NB4 (cell line): ENCODE measurements around the gene TWF1.

Experiments used
- DNase-seq: peaks from one replicate; pipeline ENCODE4 v3.0.0; 2010; ENCODE audit warnings: low read depth
- H3K4me3 ChIP-seq: one replicate; pipeline ENCODE4 v1.5.1; 2011; ENCODE audit warnings: mild to moderate bottlenecking, low read depth, low read length, moderate library complexity
- MAX ChIP-seq: IDR thresholded peaks from 2 replicates; pipeline ENCODE4 v1.6.1; 2011; ENCODE audit warnings: low read depth, low read length
- MYC ChIP-seq: IDR thresholded peaks from 2 replicates; pipeline ENCODE4 v1.6.1; 2011; ENCODE audit warnings: low read depth, low read length
- POLR2A ChIP-seq: IDR thresholded peaks from 2 replicates; pipeline ENCODE4 v1.6.1; 2011; ENCODE audit warnings: mild to moderate bottlenecking; ENCODE audit not compliant: insufficient read length; ENCODE audit errors: extremely low read depth
- TF ChIP-seq, protein P1 (sequence below): IDR thresholded peaks from one replicate; pipeline ENCODE4 v1.5.1; 2012; ENCODE audit warnings: low read depth, low read length

TWF1 gene

GRCh38 chr12:43827093-43827492 lies 21.0 kb upstream of the TWF1 start:
- no peak overlapping the region for H3K4me3 ChIP-seq
- DNase-seq, result no peak
- TF ChIP-seq MAX (no peak), MYC (no peak), POLR2A (no peak)
- TF ChIP-seq, protein P1, sequence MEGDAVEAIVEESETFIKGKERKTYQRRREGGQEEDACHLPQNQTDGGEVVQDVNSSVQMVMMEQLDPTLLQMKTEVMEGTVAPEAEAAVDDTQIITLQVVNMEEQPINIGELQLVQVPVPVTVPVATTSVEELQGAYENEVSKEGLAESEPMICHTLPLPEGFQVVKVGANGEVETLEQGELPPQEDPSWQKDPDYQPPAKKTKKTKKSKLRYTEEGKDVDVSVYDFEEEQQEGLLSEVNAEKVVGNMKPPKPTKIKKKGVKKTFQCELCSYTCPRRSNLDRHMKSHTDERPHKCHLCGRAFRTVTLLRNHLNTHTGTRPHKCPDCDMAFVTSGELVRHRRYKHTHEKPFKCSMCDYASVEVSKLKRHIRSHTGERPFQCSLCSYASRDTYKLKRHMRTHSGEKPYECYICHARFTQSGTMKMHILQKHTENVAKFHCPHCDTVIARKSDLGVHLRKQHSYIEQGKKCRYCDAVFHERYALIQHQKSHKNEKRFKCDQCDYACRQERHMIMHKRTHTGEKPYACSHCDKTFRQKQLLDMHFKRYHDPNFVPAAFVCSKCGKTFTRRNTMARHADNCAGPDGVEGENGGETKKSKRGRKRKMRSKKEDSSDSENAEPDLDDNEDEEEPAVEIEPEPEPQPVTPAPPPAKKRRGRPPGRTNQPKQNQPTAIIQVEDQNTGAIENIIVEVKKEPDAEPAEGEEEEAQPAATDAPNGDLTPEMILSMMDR, result no peak

DNA sequence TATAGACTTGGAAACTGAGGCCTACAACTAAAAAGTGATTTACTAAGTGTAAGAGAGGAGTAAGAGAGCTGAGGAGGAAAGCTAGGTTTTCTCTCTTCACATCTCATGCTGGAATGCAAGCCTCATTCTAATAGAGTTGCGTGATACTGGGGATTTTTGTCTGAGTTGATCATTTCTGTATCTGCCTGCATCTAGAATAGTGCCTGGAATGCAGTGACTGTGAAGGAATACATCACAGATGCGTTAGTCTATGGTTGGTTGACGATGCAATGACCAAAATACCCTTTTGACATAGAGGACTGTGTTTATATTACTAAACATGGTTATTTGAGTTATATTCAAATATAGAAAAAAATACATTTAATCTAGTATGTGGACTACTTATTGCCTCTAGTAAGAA lies 20.6 kb upstream of the TWF1 start:
- no peak overlapping the region for H3K4me3 ChIP-seq
- DNase-seq, result no peak
- TF ChIP-seq, protein P1, result no peak
- no peak for TF ChIP-seq MAX
- no peak for TF ChIP-seq MYC
- no peak for TF ChIP-seq POLR2A

- TF ChIP-seq POLR2A, result no peak
- TF ChIP-seq, protein P1, result no peak
- no peak overlapping the region for H3K4me3 ChIP-seq
- DNase-seq, result no peak
These were observed 18.2 kb upstream of the TWF1 start for GRCh38 chr12:43824207-43824775.

DNA sequence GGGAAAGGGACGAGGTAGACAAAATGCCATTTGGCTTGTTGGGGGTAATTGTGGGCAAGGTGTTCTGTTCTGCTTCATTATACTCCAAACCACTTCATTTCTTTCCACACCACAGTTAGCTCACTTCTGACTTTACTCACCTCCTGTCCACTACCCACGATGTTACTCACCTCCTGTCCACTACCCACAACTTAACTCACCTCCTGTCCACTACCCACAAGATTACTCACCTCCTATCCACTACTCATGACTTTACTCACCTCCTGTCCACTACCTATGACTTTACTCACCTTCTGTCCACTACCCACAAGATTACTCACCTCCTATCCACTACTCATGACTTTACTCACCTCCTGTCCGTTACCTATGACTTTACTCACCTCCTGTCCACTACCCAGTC lies 10.1 kb upstream of the TWF1 start:
- no peak for TF ChIP-seq MAX
- TF ChIP-seq MYC, result no peak
- TF ChIP-seq, protein P1, result no peak
- no peak for TF ChIP-seq POLR2A
- no peak overlapping the region for H3K4me3 ChIP-seq
- no peak for DNase-seq

DNA sequence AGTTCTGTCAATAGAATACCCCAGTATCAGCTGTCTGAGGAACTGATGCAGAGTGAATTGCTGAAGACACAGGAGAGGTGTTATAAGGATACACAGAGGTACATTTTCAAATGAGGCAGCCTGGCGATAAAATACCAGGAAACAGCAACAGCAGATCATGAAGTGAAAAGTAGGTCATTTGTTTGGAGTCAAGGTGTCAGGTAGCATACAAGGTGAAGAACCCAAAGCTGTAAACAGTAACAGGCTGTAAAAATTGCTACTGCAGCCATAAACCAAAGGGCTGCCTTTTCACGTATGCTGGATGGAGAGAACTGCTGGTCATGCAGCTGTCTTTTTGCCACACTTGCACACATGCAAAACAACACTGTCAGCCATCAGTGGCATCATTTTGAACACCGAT lies 9.3 kb upstream of the TWF1 start:
- TF ChIP-seq, protein P1, result no peak
- TF ChIP-seq POLR2A (no peak), MYC (no peak), MAX (no peak)
- no peak for DNase-seq
- H3K4me3 ChIP-seq, result no peak overlapping the region

DNA sequence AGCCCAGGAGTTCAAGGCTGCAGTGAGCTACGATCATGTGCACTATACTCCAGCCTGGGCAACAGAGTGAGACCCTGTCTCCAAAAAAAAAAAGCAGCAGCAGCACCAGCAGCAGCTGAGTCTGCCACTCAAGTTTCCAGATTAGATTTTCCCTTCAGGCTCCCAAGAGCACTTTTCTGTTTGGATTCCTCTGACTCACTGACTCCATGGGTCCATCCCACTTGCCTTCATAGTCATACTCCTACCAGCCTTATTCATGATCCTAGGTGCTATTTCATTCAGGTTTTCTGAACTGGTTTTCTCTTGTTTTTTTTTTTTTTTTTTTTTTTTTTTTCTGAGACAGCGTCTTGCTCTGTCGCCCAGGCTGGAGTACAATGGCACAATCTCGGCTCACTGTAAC lies 6.8 kb upstream of the TWF1 start:
- H3K4me3 ChIP-seq, result no peak overlapping the region
- TF ChIP-seq MYC, result no peak
- no peak for TF ChIP-seq POLR2A
- TF ChIP-seq, protein P1, result no peak
- TF ChIP-seq MAX, result no peak
- DNase-seq, result no peak
